Activated T-cell treated with anti-CD3 and anti-CD28 coated beads for 48 hours (primary cell): ENCODE results near the gene TMEM50A.
"Not testable (repeated sequence)": the region's sequence is repeated elsewhere in the genome, so short reads cannot be mapped to it uniquely, and the experiment has no call there.

Experiments used
- DNase-seq: peaks from one replicate; pipeline ENCODE4 v3.0.0-alpha.2; 2020; ENCODE audit warnings: low read depth

TMEM50A gene

DNA sequence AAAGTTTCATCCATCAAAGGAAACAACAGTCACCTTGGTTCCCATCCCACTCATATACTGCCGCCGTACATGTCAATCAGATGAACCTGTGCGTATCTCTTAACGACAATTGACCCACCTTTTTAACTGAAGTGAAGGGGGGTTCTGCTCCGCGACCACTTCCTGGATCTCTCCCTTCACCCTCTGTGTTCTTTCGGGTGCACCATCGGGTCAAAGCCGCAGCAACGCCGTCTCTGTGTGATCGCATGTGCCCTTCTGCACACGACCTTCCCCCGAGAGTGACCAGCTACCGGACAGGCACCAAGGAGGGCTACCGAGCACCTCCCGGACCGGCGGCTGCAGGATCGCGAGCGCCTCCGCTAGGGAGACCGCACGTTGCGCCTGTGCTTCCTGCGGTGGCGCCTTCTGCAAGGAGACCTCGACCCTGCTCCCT, 1.2 kb upstream of the TMEM50A start:
- peak; percentile 17 for DNase-seq

DNA sequence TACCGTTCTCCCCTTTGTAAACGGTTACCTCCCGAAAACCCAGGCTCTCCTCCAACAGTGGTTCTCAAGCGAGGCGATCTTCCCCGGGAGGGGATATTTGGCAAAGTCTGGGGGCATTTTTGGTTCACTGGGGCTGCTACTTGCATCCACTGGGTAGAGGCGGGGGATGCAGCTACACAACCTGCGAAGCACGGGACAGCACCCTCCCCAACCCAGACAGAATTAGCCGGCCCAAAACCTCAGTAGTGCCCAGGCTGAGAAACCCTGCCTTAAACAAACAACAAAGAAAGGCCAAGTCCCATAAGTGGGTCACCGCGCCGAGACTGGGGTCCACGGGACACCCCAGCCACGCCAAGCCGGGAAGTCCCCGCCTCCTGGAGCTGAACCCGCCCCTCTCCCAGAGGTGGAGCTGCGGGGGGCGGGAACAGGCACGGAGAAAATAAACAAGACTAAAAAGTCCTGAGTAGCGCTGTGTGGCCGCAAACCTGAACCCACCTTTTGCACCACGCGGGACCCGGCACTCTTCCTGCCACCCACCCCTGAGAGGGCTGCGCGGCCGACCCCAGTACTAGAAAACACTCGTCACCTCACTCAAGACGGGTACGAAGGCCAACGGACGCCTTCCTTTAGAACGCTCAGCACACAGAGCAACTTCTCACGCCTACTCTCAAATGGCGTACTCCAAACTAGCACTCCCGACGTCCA, 499 bp upstream of the TMEM50A start:
- peak; percentile 12 for DNase-seq

DNA sequence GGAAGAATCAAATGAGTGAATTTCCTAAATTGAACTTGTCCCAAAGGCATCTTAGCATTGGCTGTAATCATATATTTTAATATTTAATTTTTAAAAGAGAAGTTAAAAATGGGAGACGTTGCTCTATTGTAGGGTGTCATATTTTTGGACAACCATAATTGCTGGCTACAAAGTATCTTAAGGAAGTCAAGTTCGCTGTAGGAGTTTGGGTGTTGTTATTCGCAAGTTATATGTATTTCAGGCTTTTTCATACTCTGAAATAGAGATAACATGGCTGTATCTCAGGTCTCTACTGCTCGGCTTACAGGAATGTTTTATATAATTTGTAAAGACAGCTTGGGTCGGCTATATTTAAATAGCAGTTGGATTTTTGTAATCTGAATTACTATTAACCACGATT, 852 bp downstream of the TMEM50A start:
- no peak for DNase-seq

DNA sequence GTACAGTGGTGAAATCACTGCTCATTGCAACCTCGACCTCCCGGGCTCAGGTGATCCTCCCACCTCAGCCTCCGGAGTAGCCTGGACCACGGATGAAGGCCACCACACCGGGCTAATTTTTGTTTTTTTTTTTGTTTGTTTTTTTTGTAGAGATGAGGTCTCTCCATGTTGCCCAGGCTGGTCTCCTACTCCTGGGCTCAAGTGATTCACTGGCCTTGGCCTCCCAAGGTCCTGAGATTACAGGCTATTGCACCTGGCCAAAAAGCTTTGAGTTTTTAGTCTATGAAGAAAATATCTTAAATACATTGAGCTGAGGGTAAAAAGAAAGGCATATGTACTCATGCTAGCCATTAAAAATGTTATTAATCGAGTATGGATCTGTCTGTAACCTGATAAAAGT, 3.6 kb downstream of the TMEM50A start:
- no peak for DNase-seq

DNA sequence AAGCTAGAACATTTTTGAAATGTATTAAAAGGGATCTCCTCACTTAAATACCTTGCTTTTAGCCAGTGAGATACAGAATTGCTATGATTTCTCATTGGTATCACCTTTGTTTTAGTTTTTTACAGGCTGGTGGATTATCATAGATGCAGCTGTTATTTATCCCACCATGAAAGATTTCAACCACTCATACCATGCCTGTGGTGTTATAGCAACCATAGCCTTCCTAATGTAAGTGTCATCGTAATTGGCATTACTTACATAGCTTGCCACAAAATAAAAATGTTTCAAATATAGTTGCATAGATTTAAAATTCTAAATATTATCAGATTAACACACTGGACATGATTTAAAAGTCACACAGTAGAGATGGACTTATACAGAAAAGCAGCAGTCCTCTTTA, 4.7 kb downstream of the TMEM50A start:
- DNase-seq = no peak

DNA sequence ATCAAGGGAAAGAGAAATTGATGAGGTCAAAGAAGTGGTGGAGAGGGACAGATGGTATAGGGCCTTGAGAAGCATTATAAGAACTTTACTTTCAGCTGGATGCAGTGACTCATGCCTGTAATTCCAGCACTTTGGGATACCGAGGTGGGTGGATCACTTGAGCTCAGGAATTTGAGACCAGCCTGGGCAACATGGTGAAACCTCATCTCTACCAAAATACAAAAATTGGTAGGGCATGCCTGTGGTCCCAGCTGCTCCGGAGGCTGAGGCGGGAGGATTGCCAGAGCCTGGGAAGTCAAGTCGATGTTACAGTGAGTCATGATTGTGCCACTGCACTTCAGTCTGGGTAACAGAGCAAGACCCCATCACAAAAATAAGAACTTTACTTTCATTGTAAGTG, 5.7 kb downstream of the TMEM50A start:
- DNase-seq = no peak

DNA sequence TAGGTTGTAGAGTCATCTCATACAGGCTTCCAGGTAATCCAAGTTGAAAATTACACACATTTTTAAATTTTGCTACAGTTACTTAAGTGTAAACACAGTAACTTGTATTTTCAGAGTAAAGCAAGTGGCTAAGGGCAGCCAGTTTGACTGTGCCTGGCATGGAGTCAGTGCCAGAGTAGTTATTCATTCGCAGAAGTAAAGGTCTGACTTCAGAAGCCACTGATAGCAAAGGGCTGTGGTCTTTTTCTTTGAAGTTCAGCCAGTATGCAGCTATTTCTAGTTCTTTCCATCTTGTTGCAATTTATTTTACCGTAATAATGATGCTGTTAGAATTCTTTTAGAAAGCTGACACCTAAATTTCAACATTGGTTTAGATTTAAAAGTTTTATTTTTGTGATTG, 9.4 kb downstream of the TMEM50A start:
- no peak for DNase-seq

DNA sequence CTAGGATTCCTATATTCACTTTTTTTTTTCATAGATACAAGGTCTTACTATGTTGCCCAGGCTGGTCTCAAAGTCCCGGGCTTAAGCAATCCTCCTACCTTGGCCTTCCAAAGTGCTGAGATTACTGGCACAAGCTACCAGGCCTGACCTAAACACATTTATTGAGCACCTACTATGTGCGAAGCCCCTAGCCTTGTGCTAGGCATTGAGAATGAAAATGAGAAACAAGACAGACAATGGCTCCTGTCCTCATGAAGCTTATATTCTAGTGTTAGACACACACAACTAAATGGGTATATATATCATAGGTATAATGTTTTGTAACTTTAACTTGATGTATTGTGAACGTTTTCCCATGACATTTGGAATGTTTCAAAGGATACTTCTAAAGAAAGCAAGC, 11.5 kb downstream of the TMEM50A start:
- no peak for DNase-seq

DNA sequence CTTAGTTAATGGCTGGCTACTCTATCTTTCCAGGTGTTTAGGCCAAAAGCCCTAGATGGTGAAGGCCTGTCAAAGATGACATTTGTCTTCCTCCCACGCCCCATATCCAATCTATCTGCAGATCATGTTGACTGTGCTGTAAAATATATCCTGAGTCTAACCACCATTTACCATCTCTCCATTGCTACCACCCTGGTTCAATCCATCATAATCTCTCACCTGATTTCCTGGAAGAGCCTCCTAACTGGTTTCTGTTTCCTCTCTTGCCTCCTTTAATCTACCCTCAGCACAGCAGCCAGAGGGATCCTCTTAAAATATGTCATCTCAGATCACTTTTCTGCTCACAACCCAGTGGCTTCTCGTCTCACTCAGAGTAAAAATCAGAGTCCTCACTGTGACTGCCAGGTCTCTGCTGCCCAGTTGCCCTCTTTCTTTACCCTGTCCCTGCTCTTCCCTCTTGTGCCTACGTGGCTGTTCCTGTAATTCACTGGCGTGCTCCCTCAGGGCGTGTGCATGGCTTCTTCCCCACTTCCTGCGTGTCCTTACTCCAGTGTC, 17.8 kb downstream of the TMEM50A start:
- DNase-seq = no peak

DNA sequence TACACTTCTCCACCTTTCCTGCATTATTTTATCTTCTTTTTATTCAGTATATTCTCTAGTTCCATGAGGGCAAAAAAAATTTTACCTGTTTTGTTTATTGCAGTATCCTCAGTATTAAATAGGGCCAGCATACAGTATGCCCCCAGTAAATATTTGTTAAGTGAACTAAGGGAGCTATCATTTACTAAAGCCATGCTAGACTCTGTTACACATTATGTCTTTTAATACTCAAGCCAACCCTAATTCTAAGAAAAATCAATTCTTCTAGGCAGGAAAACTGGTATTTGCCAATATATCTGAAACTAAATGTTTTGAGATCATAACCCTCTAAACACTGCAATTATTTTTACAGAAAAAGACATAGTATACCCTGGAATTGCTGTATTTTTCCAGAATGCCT, 18.3 kb downstream of the TMEM50A start:
- no peak for DNase-seq

DNA sequence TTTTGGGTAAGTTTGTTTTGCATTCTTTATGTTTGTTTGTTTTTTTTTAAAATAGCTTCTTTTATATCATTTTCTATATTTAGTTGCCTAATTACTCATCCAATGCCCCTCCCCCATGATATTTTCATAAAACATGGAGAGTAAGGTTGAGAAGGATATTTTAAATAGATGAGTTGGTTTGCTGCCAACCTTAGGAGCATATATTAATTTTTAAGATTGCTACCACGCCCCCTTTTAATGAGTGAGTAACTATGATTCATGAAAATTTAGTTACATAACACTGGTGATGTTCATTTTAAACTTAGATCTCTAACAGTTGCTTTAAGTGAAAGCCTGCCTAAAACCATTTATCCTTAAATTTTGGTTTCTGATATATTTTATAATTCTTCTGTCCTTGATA, 18.7 kb downstream of the TMEM50A start:
- DNase-seq = no peak

DNA sequence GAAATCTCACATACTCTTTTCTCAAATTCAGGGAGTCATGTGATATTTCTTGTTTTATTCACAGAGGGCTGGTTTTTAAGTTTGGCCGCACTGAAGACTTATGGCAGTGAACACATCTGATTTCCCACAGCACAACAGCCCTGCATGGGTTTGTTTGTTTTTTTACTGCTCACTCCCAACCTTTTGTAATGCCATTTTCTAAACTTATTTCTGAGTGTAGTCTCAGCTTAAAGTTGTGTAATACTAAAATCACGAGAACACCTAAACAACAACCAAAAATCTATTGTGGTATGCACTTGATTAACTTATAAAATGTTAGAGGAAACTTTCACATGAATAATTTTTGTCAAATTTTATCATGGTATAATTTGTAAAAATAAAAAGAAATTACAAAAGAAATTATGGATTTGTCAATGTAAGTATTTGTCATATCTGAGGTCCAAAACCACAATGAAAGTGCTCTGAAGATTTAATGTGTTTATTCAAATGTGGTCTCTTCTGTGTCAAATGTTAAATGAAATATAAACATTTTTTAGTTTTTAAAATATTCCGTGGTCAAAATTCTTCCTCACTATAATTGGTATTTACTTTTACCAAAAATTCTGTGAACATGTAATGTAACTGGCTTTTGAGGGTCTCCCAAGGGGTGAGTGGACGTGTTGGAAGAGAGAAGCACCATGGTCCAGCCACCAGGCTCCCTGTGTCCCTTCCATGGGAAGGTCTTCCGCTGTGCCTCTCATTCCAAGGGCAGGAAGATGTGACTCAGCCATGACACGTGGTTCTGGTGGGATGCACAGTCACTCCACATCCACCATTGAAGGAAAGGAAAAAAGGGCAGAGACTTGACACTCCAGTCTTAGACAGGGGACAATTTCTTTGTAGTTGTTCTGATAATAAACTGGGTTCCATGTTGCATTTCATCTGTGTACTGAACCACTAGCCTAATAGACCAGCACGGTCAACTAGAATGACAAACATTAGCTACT, 22.8 kb downstream of the TMEM50A start:
- DNase-seq = no peak

DNA sequence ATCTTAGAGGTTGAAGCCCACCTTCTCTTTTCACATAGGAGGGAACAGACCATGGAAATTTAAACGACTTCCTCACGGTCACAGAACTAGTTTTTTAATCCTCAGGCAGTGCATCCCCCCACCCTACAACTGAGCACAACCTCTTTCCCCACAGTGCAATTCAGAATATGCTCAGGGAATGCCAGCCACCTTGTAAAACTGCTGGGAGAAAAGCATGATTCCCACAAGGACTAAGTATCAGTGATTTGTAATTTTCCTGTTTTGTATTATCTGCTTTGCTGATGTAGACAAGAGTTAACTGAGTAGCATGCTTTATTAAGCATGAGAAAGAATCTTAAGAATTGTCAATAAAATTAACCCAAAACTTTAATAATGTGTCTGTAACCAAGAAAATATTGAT, 23.8 kb downstream of the TMEM50A start:
- DNase-seq = no peak

DNA sequence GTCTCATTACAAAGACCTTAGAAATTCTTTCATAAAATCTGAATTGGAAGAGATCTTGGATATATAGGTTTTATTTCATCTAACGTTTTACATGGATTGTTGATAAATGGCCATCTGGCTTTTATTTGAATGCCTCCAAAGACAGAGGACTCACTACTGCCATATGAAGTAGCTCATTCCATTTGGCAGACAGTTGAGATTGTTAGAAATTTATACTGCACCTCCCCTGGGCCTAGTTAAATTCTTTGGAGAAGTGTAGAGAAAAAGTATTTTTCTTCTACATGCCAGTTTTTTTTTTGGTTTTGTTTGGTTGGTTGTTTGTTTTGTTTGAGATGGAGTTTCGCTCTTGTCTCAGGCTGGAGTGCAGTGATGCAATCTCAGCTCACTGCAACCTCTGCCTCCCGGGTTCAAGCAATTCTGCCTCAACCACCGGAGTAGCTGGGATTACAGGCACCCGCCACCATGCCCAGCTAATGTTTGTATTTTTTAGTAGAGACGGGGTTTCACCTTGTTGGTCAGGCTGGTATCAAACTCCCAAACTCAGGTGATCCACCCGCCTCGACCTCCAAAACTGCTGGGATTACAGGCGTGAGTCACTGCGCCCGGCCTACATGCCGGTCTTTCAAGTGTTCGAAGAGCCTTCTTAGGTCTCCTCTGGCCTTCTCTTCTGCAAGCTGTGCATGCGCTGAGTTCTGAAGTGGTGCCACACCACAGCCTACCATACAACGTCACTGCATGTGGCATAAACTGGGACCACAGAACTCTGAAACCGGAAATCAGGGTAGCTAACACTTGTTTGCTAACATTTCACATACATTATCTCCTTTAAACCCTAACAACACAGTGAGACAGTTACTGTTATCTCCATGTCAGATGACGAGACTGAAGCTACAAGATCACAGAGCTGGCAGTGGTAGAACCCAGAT, 24.8 kb downstream of the TMEM50A start:
- DNase-seq = not testable (repeated sequence)

DNA sequence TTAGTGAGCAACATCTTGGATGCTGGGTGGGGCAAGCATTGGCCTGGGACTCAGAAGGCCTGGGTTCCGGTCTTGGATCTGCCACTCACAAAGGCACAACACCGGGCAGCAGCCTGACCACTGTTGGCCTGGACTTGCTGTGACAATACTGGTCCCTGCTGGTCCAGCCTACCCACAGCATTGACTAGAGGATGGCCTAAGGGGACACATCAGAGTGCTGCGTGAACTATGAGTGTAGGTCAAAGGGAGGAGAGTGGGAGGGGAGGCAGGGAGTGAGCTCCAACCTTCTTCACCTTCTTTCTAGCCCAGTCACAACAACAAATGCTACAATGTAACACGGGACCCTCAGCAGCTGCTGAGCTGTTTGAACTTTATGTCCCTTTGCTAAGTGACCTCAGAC, 31.1 kb downstream of the TMEM50A start:
- DNase-seq = no peak

DNA sequence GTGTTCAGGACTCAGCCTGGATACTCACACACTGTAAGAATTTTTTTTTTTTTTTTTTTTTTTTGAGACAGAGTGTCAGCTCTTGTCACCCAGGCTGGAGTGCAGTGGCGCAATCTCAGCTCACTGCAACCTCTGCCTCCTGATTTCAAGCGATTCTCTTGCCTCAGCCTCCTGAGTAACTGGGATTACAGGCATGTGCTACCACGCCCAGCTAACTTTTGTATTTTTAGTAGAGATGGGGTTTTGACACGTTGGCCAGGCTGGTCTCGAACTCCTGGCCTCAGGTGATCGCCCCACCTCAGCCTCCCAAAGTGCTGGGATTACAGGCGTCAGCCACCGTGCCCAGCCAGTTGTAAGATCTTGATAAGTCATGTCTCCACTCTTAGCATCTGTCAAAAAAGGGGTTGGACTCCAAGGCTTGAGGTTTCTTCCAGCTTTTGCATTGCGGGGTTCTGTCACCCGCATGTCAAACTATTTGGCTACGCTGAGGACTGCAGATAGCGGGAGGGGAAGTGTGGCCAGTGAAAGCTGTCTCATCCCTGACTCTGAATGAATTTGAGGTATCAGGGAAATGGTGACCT, 31.6 kb downstream of the TMEM50A start:
- not testable (repeated sequence) for DNase-seq

DNA sequence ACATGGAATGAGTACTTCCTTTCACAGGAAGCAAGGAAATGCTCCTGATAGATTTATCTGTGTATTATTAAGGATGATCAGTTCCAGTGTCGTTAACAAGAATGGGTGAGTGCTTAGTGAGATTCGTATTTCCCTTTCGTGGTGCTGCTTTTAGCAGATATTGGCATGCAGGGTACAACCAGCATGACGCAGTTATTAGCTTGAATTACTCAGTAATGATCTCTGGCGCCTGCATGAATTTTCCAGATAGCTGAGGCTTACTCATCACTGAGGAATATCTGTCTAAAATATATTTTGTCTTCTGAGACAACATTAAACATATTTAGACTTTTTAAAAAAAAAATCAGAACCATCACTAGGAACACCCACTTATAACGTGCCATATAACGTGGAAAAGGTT, 33.6 kb downstream of the TMEM50A start:
- DNase-seq = not testable (repeated sequence)

DNA sequence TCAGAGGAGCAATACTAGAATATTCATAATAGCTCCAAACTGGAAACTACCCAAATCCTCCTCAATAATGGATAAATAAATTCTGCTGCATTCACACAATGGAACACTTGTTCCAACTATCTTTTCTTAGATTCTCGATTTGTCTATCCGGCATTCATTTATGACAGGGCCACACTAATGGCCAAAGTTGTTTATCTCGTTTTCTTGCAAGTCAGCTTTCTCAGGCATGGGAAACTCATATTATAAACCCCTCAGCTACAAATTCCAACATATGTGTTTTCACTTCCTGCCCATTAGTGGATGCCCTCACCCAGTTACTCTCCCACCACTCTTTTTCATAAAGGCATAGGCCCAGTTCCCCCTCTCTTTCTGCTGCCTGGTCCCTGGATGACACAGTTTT, 40.2 kb downstream of the TMEM50A start:
- DNase-seq = not testable (repeated sequence)

DNA sequence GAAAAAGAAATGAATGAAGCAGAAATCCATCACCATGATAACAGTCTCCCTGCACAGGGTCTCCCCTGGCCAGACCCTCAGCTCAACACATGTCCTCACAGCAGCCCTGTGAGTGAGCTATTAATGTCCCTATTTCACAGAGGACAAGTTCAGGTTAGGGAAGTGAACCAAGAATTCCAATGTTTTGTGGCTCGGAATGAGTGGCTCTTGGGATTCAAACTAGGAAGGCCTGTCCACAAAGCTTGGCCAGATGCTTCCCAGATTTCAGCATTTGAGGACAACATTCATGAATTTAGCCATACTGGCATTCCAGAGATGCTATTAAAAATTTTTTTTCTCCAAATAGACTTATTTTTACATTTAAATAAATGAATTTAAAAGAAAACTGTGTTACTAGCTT, 44.4 kb downstream of the TMEM50A start:
- DNase-seq = not testable (repeated sequence)

DNA sequence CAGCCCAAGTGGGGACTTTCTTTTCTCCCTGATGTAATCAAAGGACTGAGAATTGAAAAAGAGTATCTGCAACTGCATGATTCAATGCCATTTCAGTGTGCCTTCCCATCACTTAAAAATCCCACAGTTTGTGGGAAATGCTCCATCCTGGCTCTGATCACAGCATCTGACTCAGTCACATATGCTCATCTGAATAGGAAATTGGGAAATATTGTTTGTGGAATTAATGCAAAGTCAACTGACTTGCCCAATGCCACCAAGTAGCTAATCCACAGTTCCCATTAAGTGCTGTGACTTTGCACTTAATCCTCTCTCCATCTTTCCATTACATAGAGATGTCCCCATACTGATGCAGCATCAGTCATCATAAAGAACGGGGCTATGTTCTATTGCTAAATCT, 45.0 kb downstream of the TMEM50A start:
- not testable (repeated sequence) for DNase-seq

DNA sequence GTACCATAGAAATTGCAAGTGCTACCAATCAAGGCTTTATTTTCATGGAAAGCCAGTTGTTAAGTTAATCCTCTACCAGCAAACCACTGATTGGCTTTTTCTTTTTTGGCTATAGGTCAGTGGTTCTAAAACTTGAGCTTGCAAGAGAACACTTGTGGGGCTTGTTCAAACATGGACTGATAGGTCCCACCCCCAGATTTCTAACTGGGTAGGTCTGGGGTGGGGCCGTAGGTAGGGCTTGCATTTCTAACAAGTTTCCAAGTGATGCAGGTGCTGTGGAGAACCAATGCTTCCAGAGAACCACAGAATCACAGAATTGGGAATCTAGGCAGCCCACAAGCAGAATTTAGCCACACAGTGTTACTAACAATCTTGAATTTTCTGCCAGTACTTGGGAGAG, 45.7 kb downstream of the TMEM50A start:
- not testable (repeated sequence) for DNase-seq
